Hair follicle dermal papilla cell (primary cell): ENCODE measurements around the gene CMC2. TPM values are rescaled to one million over a fixed set of nuclear protein-coding genes. Genes with fewer than 3 reads are reported as not detected.

Source experiments
- total RNA-seq: library from RNA; depleted of rRNA; stranded (reverse); fragments of >200 nt; gene quantifications from 2 replicates; pipeline ENCODE4 v1.2.3, GENCODE V29; 2012

Gene CMC2
- 19.1 and 22.3 TPM in 2 replicates for total RNA-seq

DNA sequence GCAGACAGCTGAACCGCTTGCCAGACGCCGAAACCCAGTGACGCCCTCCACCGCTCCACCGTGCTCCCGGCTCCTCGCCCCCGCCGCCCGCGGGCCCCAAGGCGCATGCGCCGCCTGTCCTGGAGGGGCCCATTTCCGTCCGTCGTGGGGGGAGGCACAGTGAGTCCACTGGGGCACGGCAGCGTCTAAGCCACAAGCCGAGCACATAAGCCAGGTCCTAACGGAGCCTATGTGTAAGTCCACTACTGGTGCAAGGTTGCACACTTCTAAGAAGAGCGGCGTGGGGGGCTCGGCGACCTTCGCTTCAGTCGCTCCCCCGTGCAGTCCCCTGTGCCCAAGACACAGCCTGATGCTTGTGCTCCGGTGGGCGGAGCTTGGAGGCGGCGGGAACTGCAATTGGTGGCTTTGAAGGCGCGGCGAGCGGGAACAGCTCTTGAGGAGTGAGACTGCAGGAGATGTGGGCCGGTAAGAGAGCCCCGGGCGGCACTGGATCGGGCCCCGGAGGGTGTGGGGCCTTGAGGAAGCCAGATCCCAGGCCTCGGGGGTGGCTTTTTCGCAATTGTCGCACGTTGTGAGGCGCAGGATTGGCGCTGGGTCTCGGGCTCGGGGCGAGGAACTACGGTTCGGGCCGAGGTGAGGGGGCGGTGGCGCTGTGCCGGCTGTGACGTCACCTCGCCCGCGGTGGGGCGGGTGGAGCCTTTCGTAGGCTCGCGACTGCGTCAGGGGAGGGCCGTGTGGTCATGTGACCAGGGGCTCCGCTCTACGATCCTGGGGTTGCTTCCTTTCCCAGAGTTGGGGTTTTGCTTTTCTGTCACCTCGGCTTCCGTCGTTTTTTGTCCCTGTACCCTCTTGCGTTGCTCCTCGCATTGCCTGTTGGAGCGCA, at the start of gene CMC2, which contains the start of gene CENPN:
TSS of gene CMC2 (minus strand) at position 73 of the 883 bp plus-strand sequence. CDS start 9,491 bp downstream, outside the sequence.
TSS of gene CENPN (plus strand) at position 402 of the 883 bp plus-strand sequence. CDS start 4,726 bp downstream, outside the sequence.

DNA sequence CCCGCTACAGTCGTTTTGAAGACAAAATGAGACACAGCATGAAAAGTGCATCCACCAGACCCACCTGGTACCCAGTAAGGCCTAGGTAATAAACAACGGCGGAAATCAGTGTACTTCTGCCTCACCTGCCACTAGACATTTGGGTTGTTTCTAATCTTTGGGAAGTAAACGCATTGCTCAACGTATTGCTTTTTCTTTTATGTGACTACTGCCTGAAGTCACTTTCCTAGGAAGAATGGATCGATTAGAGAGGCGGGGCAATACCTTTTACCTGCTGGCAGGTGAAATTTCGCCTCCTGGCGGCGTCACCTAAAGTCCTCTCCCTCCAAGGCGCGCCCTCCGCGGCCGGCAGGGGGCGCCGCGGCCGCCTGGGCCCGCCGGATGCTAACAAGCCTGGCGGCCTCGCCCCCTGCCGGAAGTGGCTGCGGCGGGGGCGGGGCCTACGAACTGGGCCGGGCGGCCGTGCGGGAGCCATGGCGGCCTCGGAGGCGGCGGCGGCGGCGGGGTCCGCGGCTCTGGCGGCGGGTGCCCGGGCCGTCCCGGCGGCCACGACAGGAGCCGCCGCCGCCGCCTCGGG, 28.8 kb upstream of the CMC2 start, which contains the start of gene ATMIN:
TSS of gene ATMIN (plus strand) at position 445 of the 577 bp plus-strand sequence. CDS start at position 474, 29 bp downstream.

Other genes starting within 250 kb of the CMC2 start
- 7.4 and 13.0 TPM in 2 replicates for gene CDYL2, start 202.3 kb downstream of the CMC2 start, total RNA-seq
- 11.1 and 11.8 TPM in 2 replicates for gene CENPN, start 329 bp upstream of the CMC2 start, total RNA-seq
- gene ATMIN, start 29.0 kb upstream of the CMC2 start, total RNA-seq, result 47.4 and 58.4 TPM in 2 replicates
- 0.32 and 0.73 TPM in 2 replicates for gene C16orf46, start 70.4 kb upstream of the CMC2 start, total RNA-seq
- gene GCSH, start 89.5 kb upstream of the CMC2 start, total RNA-seq, result 8.0 and 8.1 TPM in 2 replicates
- gene BCO1, start 231.8 kb upstream of the CMC2 start, total RNA-seq, result 0.16 and 0.49 TPM in 2 replicates